ENCODE results near the gene MEST.
"Not testable (repeated sequence)": the region's sequence is repeated elsewhere in the genome, so short reads cannot be mapped to it uniquely, and the experiment has no call there.

The MEST gene

GRCh38 chr7:130527752-130528355 is 36.0 kb downstream of the MEST start:
- DNase-seq, result not testable (repeated sequence)

DNA sequence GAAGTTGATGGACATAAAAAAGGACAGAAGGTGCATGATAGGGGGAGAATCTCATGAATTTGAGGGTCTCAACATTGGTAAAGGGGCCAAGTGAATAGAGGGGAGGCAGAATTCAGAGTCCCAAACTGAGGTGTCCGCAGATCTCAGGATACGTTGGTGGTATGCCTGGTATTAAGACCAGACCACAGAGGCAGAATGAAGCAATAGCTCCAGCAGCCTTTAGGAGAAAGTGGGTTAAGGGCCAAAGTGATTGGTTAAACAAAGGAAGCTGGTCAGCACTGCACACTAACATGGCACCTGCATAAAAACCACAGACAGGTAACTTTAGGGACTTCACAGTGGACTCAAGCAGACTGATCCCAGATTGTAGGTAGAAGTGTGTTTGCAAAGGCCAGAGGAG is 37.5 kb downstream of the MEST start:
- DNase-seq, result no peak

DNA sequence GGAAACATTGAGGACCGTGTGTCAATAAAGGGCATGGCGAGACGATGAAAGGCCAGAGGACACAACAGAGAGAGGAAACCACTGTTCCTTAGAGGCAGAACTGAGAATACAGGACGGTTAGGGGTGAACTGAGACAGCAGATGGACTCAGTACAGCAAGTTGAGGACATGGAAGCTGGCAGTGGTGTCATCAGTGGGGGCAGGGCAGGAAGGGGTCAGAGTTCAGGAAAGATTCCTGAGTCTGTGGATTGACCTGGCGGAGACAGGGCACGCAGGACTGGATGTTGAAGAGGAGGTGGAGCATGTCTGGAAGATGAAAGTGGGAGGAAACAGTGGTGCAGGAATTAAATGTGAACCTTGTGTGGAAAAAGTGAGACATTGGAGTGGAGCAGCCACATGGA is 46.0 kb downstream of the MEST start:
- not testable (repeated sequence) for DNase-seq

- DNase-seq, result not testable (repeated sequence)
Measured at GRCh38 chr7:130541287-130541686, 49.4 kb downstream of the MEST start.

GRCh38 chr7:130542297-130542696 is 50.4 kb downstream of the MEST start:
- not testable (repeated sequence) for DNase-seq

- DNase-seq, result no peak
Measured at GRCh38 chr7:130543487-130544010, 51.7 kb downstream of the MEST start.

DNA sequence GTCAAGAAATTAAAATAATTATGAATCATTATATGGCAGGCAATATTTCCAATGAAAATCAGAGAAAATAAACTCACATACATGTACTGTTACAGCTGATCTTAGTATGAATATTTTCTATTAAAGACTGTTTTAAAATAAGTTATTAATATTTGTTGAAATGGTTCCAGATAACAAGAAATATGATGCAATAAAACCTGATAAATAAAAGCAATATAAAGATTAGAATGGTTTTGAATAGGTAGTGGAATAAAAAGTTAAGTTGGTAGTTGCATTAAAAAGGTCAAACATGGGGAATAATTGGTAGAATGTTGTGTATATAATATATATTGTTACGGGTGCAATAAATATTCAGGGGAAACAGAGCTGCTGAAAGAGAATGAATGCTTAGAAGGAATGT is 52.5 kb downstream of the MEST start:
- no peak for DNase-seq

DNA sequence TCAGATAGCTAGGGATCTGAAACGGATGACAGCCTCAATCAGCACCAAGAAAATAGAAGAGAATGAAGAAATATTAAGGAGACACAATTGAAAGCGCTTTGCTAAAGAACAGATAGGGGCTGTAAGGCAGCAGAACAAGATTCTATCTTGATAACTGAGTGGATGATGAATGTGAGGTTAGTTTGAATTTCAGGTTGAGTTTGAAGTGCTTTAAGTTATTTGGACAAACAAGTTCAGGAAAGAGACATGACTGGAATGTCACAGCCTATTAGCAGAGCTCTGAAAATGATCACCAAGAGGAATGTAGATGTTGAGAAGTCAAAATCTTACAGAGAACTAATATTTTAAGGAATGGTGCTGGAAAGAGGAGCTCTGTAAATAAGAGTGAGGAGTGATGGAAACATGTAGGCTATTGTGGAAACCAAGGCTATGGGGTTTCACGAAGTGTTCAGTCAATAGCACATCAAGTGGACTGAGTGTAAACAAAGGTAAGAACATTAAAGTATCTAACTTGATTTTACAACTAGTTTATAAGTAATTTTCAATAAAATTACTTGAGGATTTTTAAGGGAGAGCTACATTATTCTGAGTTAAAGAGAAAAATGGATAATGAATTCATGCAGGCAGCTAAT is 61.6 kb downstream of the MEST start:
- DNase-seq, result no peak

GRCh38 chr7:130554481-130554880 is 62.6 kb downstream of the MEST start:
- DNase-seq, result no peak

All from activated CD4-positive, alpha-beta T cell treated with anti-CD3 and anti-CD28 coated beads, Interleukin-2, amount 50 U/mL, for 4 hours (primary cell).